Breast epithelium (tissue), 4 donors: ENCODE measurements around the gene ZCCHC17. TPM values are rescaled to one million over a fixed set of nuclear protein-coding genes. Genes with fewer than 3 reads are reported as not detected.

ENCODE experiments used
- DNase-seq, 2 donors: peaks; one replicate each; pipeline ENCODE4 v3.0.0-alpha.2; 2019; ENCODE audit warnings: low spot score in 2 of 2
- H3K27ac ChIP-seq, 2 donors: fragments of 200-600 bp; sonication (generic) in 1 of 2; one replicate each; pipeline ENCODE4 v1.5.1; 2016 to 2019; ENCODE audit warnings: mild to moderate bottlenecking in 1 of 2
- H3K27me3 ChIP-seq, 2 donors: fragments of 200-600 bp; sonication (generic) in 1 of 2; one replicate each; pipeline versions ENCODE4 v1.5.1 to v1.6.0; 2017 to 2019; ENCODE audit warnings: control low read depth in 1 of 2, mild to moderate bottlenecking in 1 of 2
- H3K36me3 ChIP-seq: fragments of 200-600 bp; one replicate; pipeline ENCODE4 v1.5.1; 2019
- H3K4me1 ChIP-seq, 2 donors: fragments of 200-600 bp; sonication (generic); one replicate each; pipeline ENCODE4 v1.5.1; 2016 to 2019; ENCODE audit warnings: control low read depth in 1 of 2
- H3K4me3 ChIP-seq, 3 donors: fragments of 200-600 bp; sonication (generic); 1 replicate in 2 of 3; 2 replicates in 1 of 3; pipeline ENCODE4 v1.5.1; 2016 to 2019; ENCODE audit warnings: mild to moderate bottlenecking in 3 of 3, moderate library complexity in 2 of 3
- H3K9me3 ChIP-seq, 2 donors: fragments of 200-600 bp; sonication (generic) in 1 of 2; one replicate each; pipeline ENCODE4 v1.5.1; 2016 to 2019; ENCODE audit warnings: control low read depth in 1 of 2
- POLR2A ChIP-seq: fragments of 450-650 bp; IDR thresholded peaks from one replicate; pipeline ENCODE4 v1.6.1; 2016; ENCODE audit warnings: antibody characterized with exemption, mild to moderate bottlenecking, moderate library complexity
- POLR2AphosphoS5 ChIP-seq, 3 donors: sonication (generic); formaldehyde crosslinking; IDR thresholded peaks; one replicate each; pipeline ENCODE4 v1.6.1; 2017; ENCODE audit warnings: antibody characterized with exemption in 3 of 3
- intact Hi-C: fragments of 100-400 bp; cut with DNase I; formaldehyde crosslinking; loops from one replicate; pipeline ENCODE4 v1.15.1; 2023; ENCODE audit warnings: low total_unique reads
- total RNA-seq, 3 donors: library from RNA; depleted of rRNA; stranded (reverse); fragments of >200 nt; gene quantifications; one replicate each; pipeline ENCODE4 v1.1.0, GENCODE V29; 2016
- TF ChIP-seq, protein P1 (sequence below), 3 donors: fragments of 450-650 bp; IDR thresholded peaks; one replicate each; pipeline ENCODE4 v1.5.1; 2016 to 2017; ENCODE audit warnings: antibody characterized with exemption in 3 of 3, mild to moderate bottlenecking in 3 of 3, moderate library complexity in 3 of 3

Gene ZCCHC17
- total RNA-seq, 3 donors from 2014 or later, result 24.6 to 42.9 (median 29.6) TPM

DNA sequence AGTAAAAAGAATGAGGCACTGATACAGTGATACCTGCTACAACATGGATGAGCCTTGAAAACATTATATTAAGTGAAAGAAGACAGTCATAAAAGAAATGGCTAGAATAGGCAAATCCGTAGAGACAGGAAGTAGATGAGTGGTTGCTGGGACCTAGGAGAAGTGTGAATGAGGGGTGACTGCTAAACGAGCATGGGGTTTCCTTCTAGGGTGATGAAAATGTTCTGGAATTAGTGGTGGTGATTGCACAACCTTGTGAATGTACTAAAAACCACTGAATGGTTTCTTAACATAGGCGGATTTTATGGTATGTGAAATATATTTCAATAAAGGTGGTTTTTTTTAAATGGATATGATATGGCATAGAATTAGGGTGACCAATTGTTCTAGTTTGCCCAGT is 103.6 kb downstream of the ZCCHC17 start:
- H3K36me3 ChIP-seq, result no peaks in the 10 kb centered on the region
- no peaks in the 10 kb centered on the region for H3K9me3 ChIP-seq
- intact Hi-C loops, result no loop called here
- H3K4me1 ChIP-seq, result no peaks in the 10 kb centered on the region
- H3K27me3 ChIP-seq, result no peaks in the 10 kb centered on the region
- H3K27ac ChIP-seq, result no peak overlapping the region
- no peak overlapping the region for H3K4me3 ChIP-seq
- TF ChIP-seq, protein P1, sequence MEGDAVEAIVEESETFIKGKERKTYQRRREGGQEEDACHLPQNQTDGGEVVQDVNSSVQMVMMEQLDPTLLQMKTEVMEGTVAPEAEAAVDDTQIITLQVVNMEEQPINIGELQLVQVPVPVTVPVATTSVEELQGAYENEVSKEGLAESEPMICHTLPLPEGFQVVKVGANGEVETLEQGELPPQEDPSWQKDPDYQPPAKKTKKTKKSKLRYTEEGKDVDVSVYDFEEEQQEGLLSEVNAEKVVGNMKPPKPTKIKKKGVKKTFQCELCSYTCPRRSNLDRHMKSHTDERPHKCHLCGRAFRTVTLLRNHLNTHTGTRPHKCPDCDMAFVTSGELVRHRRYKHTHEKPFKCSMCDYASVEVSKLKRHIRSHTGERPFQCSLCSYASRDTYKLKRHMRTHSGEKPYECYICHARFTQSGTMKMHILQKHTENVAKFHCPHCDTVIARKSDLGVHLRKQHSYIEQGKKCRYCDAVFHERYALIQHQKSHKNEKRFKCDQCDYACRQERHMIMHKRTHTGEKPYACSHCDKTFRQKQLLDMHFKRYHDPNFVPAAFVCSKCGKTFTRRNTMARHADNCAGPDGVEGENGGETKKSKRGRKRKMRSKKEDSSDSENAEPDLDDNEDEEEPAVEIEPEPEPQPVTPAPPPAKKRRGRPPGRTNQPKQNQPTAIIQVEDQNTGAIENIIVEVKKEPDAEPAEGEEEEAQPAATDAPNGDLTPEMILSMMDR (IDR thresholded peaks at IDR 0.05), result no peak
- TF ChIP-seq POLR2AphosphoS5 (IDR thresholded peaks at IDR 0.05), result no peak
- DNase-seq, result no peak

DNA sequence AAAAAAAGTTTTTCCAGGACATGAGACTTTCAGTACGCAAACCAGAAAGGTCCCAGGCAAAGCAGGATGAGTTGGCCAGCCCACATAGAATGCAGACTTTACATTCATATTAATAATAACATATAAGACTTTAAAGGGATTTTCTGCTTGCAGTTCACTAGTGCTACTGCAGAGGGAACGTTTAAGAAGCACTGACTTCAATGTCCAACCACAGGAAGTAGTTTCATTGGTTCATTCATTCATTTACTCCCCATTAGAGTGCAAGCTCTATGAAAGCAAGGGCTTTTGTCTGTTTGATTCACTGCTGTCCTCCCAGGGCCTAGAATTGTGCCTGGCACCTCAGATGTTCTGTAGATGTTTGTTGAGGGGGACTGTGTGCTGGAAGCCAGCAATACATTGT is 104.4 kb downstream of the ZCCHC17 start:
- no peak for DNase-seq
- TF ChIP-seq POLR2A (no peak), POLR2AphosphoS5 (IDR thresholded peaks at IDR 0.05) (no peak)
- TF ChIP-seq, protein P1 (IDR thresholded peaks at IDR 0.05), result no peak
- H3K27ac ChIP-seq, result no peak overlapping the region
- H3K36me3 ChIP-seq, result no peaks in the 10 kb centered on the region
- no peak overlapping the region for H3K4me3 ChIP-seq
- intact Hi-C loops, result no loop called here
- H3K27me3 ChIP-seq, result no peaks in the 10 kb centered on the region
- H3K9me3 ChIP-seq, result no peaks in the 10 kb centered on the region
- no peaks in the 10 kb centered on the region for H3K4me1 ChIP-seq

DNA sequence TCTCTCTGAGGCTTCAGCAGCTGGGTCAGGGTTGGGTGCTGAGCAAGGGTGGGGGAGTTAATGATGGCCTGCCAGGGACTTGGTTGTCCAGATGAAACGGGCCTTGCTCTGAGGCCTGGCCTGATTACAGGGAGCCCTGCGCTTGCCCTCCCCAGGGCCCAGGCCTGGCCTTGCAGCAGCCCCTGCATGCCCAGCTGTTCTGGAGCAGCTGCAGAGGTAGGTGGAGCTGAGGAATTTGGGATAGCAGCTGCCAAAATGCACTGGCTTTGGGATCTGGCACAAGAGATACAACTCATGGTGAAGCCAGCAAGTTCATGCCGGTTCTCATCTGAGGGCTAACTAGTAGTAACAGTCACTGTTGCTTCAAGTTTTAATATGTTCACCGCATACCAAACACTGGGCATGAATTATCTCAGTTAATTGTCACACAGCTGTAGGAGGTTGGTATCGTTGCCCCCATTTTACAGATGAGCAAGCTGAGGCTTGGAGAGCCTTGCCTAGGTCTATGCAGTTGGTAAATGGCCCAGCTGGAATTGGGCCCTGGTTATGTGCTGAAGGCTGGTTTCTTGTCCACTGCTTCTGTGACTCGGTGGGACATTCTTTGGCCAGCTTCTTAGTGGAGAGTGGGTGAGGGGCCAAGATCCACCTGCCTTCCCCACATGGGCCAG is 108.9 kb downstream of the ZCCHC17 start:
- H3K36me3 ChIP-seq, result no peaks in the 10 kb centered on the region
- no peak for TF ChIP-seq POLR2A
- TF ChIP-seq, protein P1 (IDR thresholded peaks at IDR 0.05), result no peak
- TF ChIP-seq POLR2AphosphoS5 (IDR thresholded peaks at IDR 0.05), result no peak
- no peaks in the 10 kb centered on the region for H3K9me3 ChIP-seq
- H3K27ac ChIP-seq, result no peak overlapping the region
- H3K4me3 ChIP-seq, result no peak overlapping the region
- H3K4me1 ChIP-seq, result no peaks in the 10 kb centered on the region
- no peak for DNase-seq
- H3K27me3 ChIP-seq, result no peaks in the 10 kb centered on the region
- intact Hi-C loops, result no loop called here

DNA sequence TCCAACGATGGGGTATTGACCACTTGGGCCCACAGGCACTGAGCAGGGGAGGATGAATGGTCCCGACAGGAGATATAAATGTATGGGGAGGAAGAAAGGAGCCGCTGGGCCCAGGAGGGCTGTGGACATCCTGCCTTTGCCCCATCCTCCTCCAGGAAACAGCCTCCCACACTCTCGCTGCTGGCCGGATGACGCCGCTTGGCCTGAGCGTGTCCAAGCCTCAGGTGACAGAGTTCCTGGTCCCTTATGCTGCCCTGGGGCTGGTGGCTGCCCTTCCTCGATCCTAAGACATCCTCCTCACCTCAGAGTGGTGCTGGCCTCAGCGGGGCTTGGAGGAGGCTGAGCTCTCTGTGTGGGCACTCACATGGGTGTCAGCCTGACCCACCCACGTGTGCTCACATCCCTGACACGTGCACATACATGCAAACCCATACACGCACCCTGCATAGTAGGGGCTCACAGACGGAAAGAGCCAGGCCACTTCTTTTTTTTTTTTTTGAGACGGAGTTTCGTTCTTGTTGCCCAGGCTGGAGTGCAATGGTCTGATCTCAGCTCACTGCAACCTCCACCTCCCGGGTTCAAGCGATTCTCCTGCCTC is 110.3 kb downstream of the ZCCHC17 start:
- intact Hi-C loops, result no loop called here
- TF ChIP-seq POLR2A (no peak), POLR2AphosphoS5 (IDR thresholded peaks at IDR 0.05) (no peak)
- TF ChIP-seq, protein P1 (IDR thresholded peaks at IDR 0.05), result no peak
- Histone ChIP-seq H3K27me3 (no peaks in the 10 kb centered on the region), H3K27ac (peak overlapping the region; percentile 19 to 21), H3K4me3 (no peak overlapping the region), H3K4me1 (no peaks in the 10 kb centered on the region), H3K36me3 (no peaks in the 10 kb centered on the region), H3K9me3 (no peaks in the 10 kb centered on the region)
- no peak for DNase-seq

DNA sequence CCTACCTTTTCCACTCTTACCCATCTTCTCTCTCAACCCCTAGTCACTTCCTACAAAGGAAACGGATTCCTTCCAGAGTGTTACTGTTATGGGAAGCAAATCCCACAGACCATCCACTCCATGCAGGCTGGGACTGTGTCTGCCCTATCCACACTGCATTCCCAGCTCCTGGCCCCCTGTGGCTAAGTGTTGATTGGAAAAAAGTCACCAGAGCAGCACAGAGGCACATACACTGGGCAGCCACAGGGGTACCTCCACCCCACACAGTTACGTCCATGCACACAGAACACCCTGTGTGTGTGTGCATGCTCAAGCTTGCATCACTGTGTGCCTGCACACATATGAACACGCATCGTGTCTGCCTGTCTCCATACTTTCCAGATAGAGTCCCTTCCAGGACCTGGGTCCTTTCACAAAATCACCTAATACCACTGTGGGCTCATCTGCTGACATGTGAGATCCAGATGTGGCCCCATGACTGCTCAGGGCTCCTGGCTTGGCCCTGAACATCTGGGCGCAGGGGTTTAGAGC is 112.0 kb downstream of the ZCCHC17 start:
- Histone ChIP-seq H3K36me3 (no peaks in the 10 kb centered on the region), H3K4me1 (no peaks in the 10 kb centered on the region), H3K4me3 (no peak overlapping the region), H3K27ac (no peak overlapping the region), H3K27me3 (no peaks in the 10 kb centered on the region), H3K9me3 (no peaks in the 10 kb centered on the region)
- intact Hi-C loops, result no loop called here
- no peak for TF ChIP-seq POLR2AphosphoS5 (IDR thresholded peaks at IDR 0.05)
- TF ChIP-seq, protein P1 (IDR thresholded peaks at IDR 0.05), result no peak
- TF ChIP-seq POLR2A, result no peak
- DNase-seq, result no peak
